ENCODE measurements around the gene CHCHD1. TPM values are rescaled to one million over a fixed set of nuclear protein-coding genes. Genes with fewer than 3 reads are reported as not detected.
A peak's percentile ranks its signal among the peaks of the same experiment; 100 is the strongest.

CHCHD1 gene
- total RNA-seq, 1 donor = 22.5 TPM

GRCh38 chr10:73803680-73804286 lies 21.9 kb downstream of the CHCHD1 start:
- TF ChIP-seq, protein P1, sequence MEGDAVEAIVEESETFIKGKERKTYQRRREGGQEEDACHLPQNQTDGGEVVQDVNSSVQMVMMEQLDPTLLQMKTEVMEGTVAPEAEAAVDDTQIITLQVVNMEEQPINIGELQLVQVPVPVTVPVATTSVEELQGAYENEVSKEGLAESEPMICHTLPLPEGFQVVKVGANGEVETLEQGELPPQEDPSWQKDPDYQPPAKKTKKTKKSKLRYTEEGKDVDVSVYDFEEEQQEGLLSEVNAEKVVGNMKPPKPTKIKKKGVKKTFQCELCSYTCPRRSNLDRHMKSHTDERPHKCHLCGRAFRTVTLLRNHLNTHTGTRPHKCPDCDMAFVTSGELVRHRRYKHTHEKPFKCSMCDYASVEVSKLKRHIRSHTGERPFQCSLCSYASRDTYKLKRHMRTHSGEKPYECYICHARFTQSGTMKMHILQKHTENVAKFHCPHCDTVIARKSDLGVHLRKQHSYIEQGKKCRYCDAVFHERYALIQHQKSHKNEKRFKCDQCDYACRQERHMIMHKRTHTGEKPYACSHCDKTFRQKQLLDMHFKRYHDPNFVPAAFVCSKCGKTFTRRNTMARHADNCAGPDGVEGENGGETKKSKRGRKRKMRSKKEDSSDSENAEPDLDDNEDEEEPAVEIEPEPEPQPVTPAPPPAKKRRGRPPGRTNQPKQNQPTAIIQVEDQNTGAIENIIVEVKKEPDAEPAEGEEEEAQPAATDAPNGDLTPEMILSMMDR (IDR thresholded peaks at IDR 0.05; ENCODE audit: insufficient read depth, low read depth, low read length) = no peak
- no peak overlapping the region for H3K4me3 ChIP-seq (ENCODE audit: low read depth, low read length)
- DNase-seq (ENCODE audit: low read depth) = no peak

DNA sequence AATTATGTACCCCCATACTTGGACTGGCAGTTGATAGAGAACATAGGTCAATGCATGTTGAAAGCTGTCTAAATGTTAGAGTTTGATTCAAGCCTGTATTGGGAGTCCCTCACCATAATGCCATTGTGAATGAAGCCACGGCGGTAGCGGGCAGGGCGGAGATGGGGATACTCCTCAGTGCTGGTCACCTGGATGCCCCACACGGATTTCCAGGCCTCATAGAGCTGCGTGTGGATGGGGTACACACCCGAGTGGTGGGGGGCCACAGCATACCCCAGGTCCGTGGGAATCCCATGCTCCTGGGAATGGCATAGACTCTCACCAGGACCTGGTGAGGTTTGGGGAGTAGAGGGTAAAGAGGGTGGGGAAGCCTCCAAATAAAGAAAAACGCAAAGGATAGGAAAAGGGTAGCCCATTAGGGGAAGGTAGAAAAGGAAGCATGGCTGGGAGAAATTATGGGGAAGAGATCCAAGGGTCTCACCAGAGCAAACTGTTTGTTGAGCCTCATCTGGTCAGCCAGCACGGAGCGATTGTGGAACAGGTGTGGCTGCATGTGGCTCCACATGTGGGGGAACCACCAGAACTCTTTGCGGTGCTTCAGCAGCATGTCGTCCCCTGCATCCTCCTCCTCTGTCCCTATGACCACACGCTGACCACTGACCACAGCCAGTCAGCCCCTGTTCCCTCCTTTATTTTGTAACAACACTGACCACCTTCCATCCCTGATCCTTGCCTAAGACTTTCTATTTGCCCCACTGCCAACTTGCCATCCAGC lies 24.5 kb downstream of the CHCHD1 start:
- TF ChIP-seq, protein P1 (IDR thresholded peaks at IDR 0.05; ENCODE audit: insufficient read depth, low read depth, low read length) = no peak
- DNase-seq (ENCODE audit: low read depth) = no peak
- H3K4me3 ChIP-seq (ENCODE audit: low read depth, low read length) = no peak overlapping the region

- DNase-seq (ENCODE audit: low read depth) = no peak
- no peak overlapping the region for H3K4me3 ChIP-seq (ENCODE audit: low read depth, low read length)
- TF ChIP-seq, protein P1 (IDR thresholded peaks at IDR 0.05; ENCODE audit: insufficient read depth, low read depth, low read length) = no peak
These were observed 25.6 kb downstream of the CHCHD1 start for GRCh38 chr10:73807471-73807870.

- H3K4me3 ChIP-seq (ENCODE audit: low read depth, low read length) = no peak overlapping the region
- DNase-seq (ENCODE audit: low read depth) = no peak
- TF ChIP-seq, protein P1 (IDR thresholded peaks at IDR 0.05; ENCODE audit: insufficient read depth, low read depth, low read length) = no peak
These were observed 26.4 kb downstream of the CHCHD1 start for GRCh38 chr10:73808021-73808815.

GRCh38 chr10:73809061-73809818 lies 27.4 kb downstream of the CHCHD1 start:
- TF ChIP-seq, protein P1 (IDR thresholded peaks at IDR 0.05; ENCODE audit: insufficient read depth, low read depth, low read length) = no peak
- H3K4me3 ChIP-seq (ENCODE audit: low read depth, low read length) = no peak overlapping the region
- DNase-seq (ENCODE audit: low read depth) = no peak

DNA sequence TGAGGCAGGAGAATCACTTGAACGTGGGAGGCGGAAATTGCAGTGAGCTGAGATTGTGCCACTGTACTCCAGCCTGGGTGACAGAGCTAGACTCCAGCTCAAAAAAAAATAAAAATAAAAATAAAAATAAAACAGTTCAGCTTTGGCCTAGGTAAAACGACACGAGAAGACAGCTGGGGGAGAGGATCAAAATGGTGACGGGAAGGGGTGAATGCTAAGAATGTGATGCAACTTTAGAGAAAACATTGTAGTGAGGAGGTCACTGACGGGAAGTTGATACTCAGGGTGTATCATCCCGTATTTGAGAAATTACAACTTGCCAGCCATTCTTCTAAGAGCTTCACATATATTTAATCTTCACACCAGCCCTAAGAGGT lies 28.5 kb downstream of the CHCHD1 start:
- TF ChIP-seq, protein P1 (IDR thresholded peaks at IDR 0.05; ENCODE audit: insufficient read depth, low read depth, low read length) = no peak
- no peak for DNase-seq (ENCODE audit: low read depth)
- H3K4me3 ChIP-seq (ENCODE audit: low read depth, low read length) = peak overlapping the region; percentile 81
